ENCODE results near the gene UNC13D.

The UNC13D gene

DNA sequence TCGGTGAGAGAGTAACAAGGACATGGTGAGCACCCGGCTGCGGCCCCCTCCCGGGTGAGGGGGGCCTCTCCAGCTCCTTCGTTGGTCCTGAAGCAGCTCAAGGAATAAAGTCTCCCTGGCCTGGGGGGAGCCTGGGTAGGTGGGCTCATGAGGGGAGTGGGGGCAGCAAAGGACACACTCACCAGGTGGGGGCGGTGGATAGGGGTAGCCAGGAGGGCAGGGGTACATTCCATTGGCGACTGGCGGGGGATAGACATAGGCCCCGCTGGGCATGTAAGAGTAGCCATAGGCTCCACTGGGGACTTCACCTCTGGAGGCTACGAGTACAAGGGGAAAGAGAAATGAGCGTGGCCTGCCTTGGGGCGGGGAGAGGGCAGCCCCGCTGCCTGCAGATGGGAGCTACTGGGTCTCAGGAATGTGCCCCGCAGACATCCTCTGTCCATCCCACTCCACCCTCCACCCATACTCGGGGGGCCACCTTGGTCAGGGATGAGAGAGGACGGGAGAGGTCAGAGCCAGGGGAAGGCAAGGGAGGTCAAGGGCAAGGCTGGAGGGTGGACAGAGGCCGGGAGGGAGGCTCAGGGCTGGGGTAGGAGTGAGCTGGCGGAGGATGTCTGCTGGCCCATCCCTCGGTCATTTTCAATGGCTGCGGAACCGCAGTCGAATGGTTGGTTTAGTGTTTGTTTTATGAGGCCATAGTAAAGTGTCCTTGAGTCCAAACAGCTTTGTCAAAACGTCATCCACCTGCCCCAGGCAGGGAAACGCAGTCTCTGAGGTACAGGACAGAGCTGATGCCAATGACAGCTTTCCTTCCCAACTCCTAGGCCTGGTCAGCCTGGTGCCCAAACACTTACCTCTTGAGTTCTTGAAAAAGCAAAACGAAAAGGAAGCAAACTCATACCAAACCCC, 3.7 kb upstream of the UNC13D start:
- Histone ChIP-seq H3K27me3 (ENCODE audit: control insufficient read depth, insufficient read depth, low read length) (no peaks in the 10 kb centered on the region), H3K9ac (ENCODE audit: low read length) (no peak overlapping the region), H3K4me1 (ENCODE audit: control insufficient read depth, insufficient read depth, low read length) (peaks cover 27% of the 10 kb centered on the region), H3K4me3 (ENCODE audit: low read depth, low read length) (no peak overlapping the region), H3K27ac (ENCODE audit: low read depth, low read length) (no peak overlapping the region), H3K9me3 (ENCODE audit: control insufficient read depth, insufficient read depth, low read depth, low read length) (no peaks in the 10 kb centered on the region), H3K36me3 (ENCODE audit: control insufficient read depth, insufficient read depth, low read length) (peaks cover 54% of the 10 kb centered on the region)

DNA sequence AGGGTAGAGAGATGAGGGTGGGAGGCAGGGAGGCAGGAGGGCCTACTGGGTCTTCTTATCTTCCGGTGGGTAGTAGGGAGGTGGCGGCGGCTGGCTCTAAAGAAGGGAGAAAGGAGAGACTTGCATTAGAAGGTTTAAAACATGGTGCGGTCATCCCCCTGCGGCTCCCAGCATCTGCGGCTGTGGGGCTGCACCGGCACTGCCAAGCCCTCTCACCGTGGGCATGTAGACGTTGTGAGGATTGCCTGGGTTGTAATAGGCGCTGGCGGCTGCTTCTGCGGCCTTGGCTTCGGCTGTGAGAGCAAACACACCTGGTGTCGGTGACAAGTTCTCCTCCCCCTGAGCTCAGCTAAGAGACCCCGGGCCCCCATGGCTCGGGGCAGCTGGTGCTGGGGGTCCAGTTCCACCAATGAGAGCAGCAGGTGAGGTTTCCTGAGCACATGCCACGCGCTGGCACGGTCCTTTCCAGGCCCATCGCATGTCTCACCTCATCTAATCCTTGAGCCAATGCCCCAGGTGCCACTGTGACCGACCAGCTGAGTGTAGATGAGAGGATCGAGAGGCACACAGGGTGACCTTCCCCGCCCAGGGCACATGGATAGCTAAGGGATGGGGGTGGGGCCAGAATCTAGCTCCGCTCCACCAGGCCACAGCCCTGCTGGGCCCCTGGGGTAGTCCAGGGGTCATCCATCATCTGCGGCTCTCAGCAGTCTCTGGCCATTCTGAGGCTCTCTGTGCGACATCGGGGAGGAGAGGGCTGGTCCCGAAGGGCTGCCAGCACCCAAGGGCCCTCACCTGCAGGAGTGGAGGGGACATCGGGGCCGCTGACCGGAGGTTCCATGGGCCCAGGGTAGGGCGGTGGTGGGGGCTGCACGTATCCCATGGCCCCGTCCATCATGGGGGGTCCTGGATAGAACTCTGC, 2.7 kb upstream of the UNC13D start:
- H3K4me3 ChIP-seq (ENCODE audit: low read depth, low read length): no peak overlapping the region
- peaks cover 27% of the 10 kb centered on the region for H3K4me1 ChIP-seq (ENCODE audit: control insufficient read depth, insufficient read depth, low read length)
- no peaks in the 10 kb centered on the region for H3K27me3 ChIP-seq (ENCODE audit: control insufficient read depth, insufficient read depth, low read length)
- peaks cover 54% of the 10 kb centered on the region for H3K36me3 ChIP-seq (ENCODE audit: control insufficient read depth, insufficient read depth, low read length)
- H3K27ac ChIP-seq (ENCODE audit: low read depth, low read length): no peak overlapping the region
- no peaks in the 10 kb centered on the region for H3K9me3 ChIP-seq (ENCODE audit: control insufficient read depth, insufficient read depth, low read depth, low read length)
- H3K9ac ChIP-seq (ENCODE audit: low read length): no peak overlapping the region

DNA sequence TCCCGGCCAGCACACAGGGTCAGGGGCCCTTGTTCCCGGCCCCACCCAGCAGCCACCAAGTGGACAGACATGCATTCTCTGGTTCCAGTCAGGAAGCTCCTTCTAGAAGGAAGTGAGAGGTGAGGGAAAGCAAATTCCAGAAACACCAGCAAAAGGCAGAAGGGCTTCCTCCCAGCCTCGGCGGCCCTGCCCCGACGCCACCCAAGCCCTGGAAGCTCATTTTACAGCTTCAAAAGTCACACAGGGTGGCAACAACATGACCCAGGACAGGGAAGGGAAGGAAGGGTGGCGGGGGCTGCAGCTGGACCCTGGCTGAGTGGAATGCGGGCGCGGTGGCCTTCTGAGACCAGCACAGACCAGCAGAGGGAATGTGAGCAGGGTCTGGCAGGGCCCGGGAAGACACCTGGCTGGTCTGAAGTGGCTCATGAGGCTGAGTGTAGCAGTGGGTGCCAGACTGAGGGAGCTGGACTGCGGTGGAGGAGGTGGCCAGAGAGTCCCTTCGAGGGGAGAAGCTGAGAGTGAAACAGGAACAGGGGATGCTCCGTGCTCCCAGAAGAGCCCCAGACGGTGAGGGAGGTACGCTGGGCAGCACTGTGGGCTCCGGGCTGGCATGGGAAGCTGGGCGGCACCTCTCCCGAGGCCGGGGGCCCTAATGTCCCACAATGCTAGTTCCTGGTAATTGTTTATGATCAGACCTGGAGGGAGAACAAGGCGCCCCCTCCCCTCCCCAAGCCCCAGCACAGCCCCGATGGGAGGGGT, 1.9 kb upstream of the UNC13D start:
- Histone ChIP-seq H3K4me1 (ENCODE audit: control insufficient read depth, insufficient read depth, low read length) (peaks cover 27% of the 10 kb centered on the region), H3K9ac (ENCODE audit: low read length) (peak overlapping the region; percentile 24), H3K27me3 (ENCODE audit: control insufficient read depth, insufficient read depth, low read length) (no peaks in the 10 kb centered on the region), H3K4me3 (ENCODE audit: low read depth, low read length) (no peak overlapping the region), H3K27ac (ENCODE audit: low read depth, low read length) (no peak overlapping the region; the same call in 1 of the 2 replicates), H3K36me3 (ENCODE audit: control insufficient read depth, insufficient read depth, low read length) (peaks cover 48% of the 10 kb centered on the region), H3K9me3 (ENCODE audit: control insufficient read depth, insufficient read depth, low read depth, low read length) (no peaks in the 10 kb centered on the region)

DNA sequence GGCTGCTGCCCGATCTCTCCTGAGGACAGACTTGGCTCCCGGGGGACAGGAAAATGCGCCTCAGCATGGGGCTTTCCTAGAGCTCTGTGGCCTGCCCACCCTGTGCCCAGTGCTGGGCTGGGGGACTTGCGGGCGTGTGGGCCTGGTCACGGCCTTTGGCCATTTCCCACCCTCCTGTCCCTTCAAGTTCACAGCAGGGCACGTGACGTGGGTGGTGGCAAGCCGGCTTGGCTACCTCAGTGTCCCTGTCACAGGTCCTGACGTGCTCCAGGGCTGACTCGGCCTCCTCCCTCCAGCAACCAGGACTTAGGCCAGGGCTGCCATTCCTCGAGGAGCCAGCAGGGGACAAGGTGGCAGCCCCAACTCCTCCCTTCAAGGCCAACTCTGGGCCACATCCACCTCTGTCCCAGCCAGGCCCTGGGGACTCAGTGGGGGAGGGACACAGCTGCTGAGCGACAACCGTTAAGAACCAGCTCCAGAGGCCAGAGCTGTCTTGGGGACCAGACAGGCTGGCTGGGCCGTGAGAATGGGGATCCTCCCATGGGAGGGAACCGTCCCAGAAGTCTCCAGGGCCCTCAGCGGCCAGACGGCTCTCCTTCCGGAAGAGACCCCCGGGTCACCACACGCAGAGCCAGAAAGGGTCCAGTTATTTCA, 981 bp upstream of the UNC13D start:
- Histone ChIP-seq H3K27ac (ENCODE audit: low read depth, low read length) (no peak overlapping the region), H3K4me3 (ENCODE audit: low read depth, low read length) (no peak overlapping the region), H3K9ac (ENCODE audit: low read length) (peak overlapping the region; percentile 8)

DNA sequence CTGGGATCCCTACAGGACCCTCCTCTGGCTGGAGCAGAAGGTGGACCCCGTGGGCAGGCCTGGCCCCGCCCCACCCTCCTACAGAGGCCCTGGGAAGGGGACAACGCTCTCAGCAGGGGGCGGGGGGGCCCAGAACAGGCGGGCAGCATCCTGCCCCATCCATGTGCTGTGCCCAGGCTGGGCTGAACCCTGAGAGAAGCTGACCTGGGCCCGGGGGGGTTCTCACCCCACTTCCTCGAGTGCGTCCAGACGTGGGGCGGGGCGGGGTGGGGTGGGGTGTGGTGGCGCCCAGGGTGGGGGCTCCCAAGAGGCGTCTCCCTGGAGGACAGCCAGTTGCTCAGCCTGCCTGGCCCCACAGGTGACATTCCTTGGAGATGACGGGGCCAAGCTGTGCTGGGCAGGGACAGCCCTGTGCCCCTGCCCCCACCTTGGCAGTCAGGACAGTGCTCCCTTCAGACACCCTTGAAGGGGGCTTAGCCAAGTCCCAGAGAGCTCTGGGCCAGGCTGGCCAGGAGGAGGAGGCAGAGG, 390 bp upstream of the UNC13D start:
- no peak overlapping the region for H3K27ac ChIP-seq (ENCODE audit: low read depth, low read length)

More for the DNA sequence above, 981 bp upstream of the UNC13D start:
- Histone ChIP-seq H3K4me1 (ENCODE audit: control insufficient read depth, insufficient read depth, low read length) (peaks cover 27% of the 10 kb centered on the region), H3K36me3 (ENCODE audit: control insufficient read depth, insufficient read depth, low read length) (peaks cover 40% of the 10 kb centered on the region), H3K27me3 (ENCODE audit: control insufficient read depth, insufficient read depth, low read length) (no peaks in the 10 kb centered on the region), H3K9me3 (ENCODE audit: control insufficient read depth, insufficient read depth, low read depth, low read length) (no peaks in the 10 kb centered on the region)

DNA sequence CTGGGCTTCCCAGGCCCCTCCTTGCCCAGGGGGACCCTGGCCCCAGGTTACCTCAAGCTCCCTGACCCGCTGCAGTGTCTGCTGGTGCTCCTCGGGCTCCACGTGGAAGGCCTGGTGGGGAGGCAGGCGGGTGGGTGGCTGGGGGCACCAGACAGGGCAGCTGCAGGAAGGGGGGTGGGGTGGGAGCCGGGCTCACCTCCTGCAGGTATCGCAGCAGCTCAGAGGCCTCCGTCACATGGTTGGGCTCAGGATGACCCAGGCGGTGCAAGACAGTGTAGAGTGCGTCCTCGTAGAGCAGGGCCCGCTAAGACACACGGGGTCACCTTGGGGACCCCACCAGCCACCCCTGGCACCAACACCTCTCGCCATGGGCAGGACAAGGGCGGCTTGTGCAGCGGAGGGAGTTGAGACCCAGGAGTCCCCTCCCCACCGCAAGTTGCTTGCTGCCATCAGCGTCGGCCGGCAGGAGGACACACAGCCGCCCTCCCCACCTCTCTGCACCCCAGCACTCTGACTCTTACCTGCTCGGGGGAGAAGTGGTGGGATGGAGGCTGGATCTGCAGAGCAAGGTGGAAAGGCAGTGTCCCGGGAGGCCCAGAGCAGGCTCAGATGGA, 1.1 kb downstream of the UNC13D start:
- Histone ChIP-seq H3K9ac (ENCODE audit: low read length) (no peak overlapping the region), H3K4me3 (ENCODE audit: low read depth, low read length) (no peak overlapping the region), H3K27ac (ENCODE audit: low read depth, low read length) (no peak overlapping the region)

More for the DNA sequence above, 390 bp upstream of the UNC13D start:
- no peak overlapping the region for H3K4me3 ChIP-seq (ENCODE audit: low read depth, low read length)
- peak overlapping the region; percentile 8 for H3K9ac ChIP-seq (ENCODE audit: low read length)
- H3K4me1 ChIP-seq (ENCODE audit: control insufficient read depth, insufficient read depth, low read length): peaks cover 27% of the 10 kb centered on the region
- peaks cover 36% of the 10 kb centered on the region for H3K36me3 ChIP-seq (ENCODE audit: control insufficient read depth, insufficient read depth, low read length)
- H3K27me3 ChIP-seq (ENCODE audit: control insufficient read depth, insufficient read depth, low read length): no peaks in the 10 kb centered on the region
- no peaks in the 10 kb centered on the region for H3K9me3 ChIP-seq (ENCODE audit: control insufficient read depth, insufficient read depth, low read depth, low read length)

DNA sequence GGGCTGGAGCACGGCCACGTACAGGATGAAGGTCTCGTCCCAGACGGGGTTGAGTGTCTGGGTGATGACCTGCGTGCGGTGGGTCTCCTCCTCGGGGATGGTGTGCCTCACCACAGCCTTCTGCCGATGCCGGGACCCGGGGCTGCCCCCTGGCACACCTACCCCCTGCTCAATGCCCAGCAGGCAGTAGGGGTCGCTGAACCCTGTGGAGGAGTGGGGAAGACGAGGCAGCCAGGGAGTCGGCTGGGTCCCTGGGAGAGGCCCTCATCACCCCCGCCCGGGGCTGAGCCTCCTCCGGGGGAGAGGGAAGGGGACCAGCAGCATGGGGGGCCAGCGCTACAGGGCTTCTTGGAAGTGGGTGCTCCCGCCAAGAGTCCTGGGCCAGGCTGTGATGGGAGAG, 1.8 kb downstream of the UNC13D start:
- Histone ChIP-seq H3K27ac (ENCODE audit: low read depth, low read length) (no peak overlapping the region), H3K36me3 (ENCODE audit: control insufficient read depth, insufficient read depth, low read length) (peaks cover 16% of the 10 kb centered on the region), H3K4me1 (ENCODE audit: control insufficient read depth, insufficient read depth, low read length) (peaks cover 23% of the 10 kb centered on the region), H3K9me3 (ENCODE audit: control insufficient read depth, insufficient read depth, low read depth, low read length) (no peaks in the 10 kb centered on the region), H3K27me3 (ENCODE audit: control insufficient read depth, insufficient read depth, low read length) (no peaks in the 10 kb centered on the region), H3K4me3 (ENCODE audit: low read depth, low read length) (no peak overlapping the region), H3K9ac (ENCODE audit: low read length) (no peak overlapping the region)

More for the DNA sequence above, 1.1 kb downstream of the UNC13D start:
- Histone ChIP-seq H3K27me3 (ENCODE audit: control insufficient read depth, insufficient read depth, low read length) (no peaks in the 10 kb centered on the region), H3K9me3 (ENCODE audit: control insufficient read depth, insufficient read depth, low read depth, low read length) (no peaks in the 10 kb centered on the region), H3K4me1 (ENCODE audit: control insufficient read depth, insufficient read depth, low read length) (peaks cover 23% of the 10 kb centered on the region), H3K36me3 (ENCODE audit: control insufficient read depth, insufficient read depth, low read length) (peaks cover 22% of the 10 kb centered on the region)

DNA sequence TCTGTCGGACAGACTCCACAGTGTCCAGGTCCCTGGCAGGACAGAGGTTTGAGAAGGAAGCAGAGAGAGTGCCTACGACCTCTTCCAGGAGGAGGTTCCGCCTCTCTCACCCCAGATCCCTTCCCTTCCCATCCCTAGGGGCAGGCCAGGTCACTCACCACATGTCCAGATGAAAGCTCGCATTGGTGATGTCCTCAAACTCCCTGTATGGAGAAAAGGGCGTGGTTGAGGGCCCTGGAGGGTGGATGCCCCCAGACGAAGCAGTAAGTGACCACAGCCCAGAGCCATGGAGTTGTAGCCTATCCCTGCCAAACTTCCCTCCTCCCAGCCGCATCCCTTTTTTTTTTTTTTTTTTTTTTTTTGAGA, 3.4 kb downstream of the UNC13D start:
- Histone ChIP-seq H3K27ac (ENCODE audit: low read depth, low read length) (no peak overlapping the region), H3K4me3 (ENCODE audit: low read depth, low read length) (no peak overlapping the region), H3K36me3 (ENCODE audit: control insufficient read depth, insufficient read depth, low read length) (no peaks in the 10 kb centered on the region), H3K27me3 (ENCODE audit: control insufficient read depth, insufficient read depth, low read length) (no peaks in the 10 kb centered on the region), H3K9ac (ENCODE audit: low read length) (no peak overlapping the region), H3K4me1 (ENCODE audit: control insufficient read depth, insufficient read depth, low read length) (peaks cover 19% of the 10 kb centered on the region), H3K9me3 (ENCODE audit: control insufficient read depth, insufficient read depth, low read depth, low read length) (no peaks in the 10 kb centered on the region)

DNA sequence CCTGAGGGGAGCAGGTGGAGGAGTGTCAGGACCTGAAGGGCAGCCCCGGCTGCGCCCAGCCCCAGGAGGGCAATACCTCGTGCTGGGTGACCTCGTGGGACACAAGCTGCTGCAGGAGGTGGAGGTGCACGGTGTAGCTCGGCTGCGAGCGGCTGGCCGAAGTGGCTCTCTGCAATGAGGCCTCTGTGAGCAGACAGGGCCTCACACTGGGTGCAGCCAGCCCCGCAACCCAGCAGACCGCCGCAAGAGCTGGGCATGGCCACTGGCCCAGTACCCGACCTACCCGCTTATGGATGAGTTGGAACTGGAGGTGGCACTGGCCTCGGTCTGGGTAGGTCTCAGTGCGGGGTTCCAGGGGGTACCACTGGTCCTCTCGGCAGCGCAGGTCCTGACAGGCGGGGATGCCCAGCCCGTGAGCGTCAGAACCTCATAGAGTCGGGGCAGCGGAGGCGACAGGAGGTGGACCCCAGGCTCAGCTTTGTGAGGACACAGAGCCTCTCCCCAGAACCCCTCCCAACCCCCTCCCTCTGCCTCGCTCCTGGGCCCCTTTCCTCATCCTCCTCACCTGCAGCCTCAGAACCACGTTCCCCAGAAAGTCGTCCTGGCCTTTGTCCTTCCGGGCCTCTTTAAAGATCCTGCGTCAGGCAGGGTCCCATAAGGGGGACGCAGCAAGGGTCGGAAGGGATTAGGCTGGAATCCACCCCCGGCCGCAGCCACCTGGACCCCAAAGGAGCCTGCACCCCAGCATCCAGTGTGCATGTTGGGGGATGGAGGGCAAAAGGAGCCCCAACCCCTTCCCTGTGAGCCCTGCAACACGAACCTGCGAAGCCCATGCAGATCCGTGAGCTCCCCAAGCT, 4.0 kb downstream of the UNC13D start:
- H3K27me3 ChIP-seq (ENCODE audit: control insufficient read depth, insufficient read depth, low read length): no peaks in the 10 kb centered on the region
- H3K4me3 ChIP-seq (ENCODE audit: low read depth, low read length): no peak overlapping the region
- no peaks in the 10 kb centered on the region for H3K36me3 ChIP-seq (ENCODE audit: control insufficient read depth, insufficient read depth, low read length)
- no peak overlapping the region for H3K27ac ChIP-seq (ENCODE audit: low read depth, low read length)
- H3K4me1 ChIP-seq (ENCODE audit: control insufficient read depth, insufficient read depth, low read length): peaks cover 18% of the 10 kb centered on the region
- H3K9me3 ChIP-seq (ENCODE audit: control insufficient read depth, insufficient read depth, low read depth, low read length): no peaks in the 10 kb centered on the region
- no peak overlapping the region for H3K9ac ChIP-seq (ENCODE audit: low read length)
